SK-MEL-5 (cell line): ENCODE data around the gene CAPN9. TPM values are rescaled to one million over a fixed set of nuclear protein-coding genes. Genes with fewer than 3 reads are reported as not detected.
A peak's percentile ranks its signal among the peaks of the same experiment; 100 is the strongest.

ENCODE experiments used
- DNase-seq: peaks from one replicate; pipeline ENCODE4 v3.0.0-alpha.2; 2016; ENCODE audit warnings: low read depth, low spot score
- in situ Hi-C: cut with HindIII; loops from 2 replicates; pipeline ENCODE4 v1.10.0; 2016; ENCODE audit warnings: low sequenced_read_pairs, high pct_unique_total_duplicates, low pct_unique_long_range_greater_than_20kb
- total RNA-seq: library from RNA; depleted of rRNA; stranded (reverse); fragments of >200 nt; shearing (Covaris generic); gene quantifications from 2 replicates; pipeline ENCODE4 v1.2.3, GENCODE V29; 2014

The CAPN9 gene
- total RNA-seq, 1 experiment from 2014 or later = not detected

DNA sequence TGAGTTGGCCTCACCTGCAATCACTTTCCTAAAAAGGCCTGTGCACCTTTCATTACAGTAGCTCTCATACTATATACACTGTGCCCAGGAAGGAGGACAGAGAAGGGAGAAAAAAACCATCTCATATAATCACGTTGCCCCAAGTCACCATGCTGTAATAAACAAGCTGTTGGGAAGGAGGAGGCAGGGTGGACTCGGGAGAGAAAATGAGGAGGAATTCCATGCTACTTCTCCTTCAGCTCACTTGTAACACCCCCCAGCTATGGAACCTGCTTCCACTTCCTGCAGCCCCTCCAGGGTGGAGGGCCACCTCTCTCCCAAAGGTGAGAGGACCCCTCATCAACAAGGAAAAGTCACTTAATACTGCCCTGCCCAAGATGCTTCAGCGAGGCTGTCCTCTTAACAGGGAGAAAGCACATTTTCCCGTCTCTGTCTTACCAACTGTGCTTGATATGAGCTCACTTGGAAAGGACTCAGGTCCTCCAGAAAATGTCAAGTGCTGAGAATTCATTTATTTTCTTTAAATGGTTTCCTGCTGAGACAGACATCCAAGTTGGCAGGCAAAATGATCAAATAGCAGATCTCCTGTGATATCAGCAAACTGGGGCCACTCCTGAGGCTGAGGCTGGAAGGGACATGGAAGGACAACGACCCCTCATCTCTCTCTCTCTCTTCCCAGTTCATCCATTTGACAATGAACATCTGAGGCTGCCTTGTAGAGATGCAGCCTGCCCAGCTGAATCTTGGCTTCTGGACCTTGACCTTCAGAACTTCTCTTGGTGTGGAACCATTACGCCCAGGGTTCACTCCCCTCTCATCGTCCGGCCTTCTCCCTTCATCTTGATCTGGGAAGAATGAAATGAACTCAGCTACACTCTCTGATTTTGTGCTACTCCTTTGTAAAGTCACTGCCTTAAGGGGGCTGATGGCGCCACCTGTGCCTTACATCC lies 54.0 kb downstream of the CAPN9 start:
- no peak for DNase-seq
- in situ Hi-C loops = no loop called here

DNA sequence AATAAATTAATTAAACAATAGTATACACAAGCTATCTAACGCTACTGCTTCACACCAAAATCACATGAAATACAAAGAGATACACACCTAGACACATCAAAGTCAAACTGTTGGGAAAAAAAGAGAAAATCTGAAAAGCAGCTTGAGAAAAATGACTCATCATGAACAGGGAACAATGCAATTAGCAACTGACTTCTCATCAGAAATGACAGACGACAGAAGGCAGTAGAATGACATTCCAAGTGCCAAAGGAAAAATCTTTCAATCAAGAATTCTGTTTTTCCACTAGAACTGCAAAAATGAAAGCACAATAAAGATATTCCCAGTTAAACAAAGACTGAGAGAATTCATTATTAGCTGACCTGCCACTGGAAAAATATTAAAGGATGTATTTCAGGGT lies 57.2 kb downstream of the CAPN9 start:
- no peak for DNase-seq
- in situ Hi-C loops = no loop called here

DNA sequence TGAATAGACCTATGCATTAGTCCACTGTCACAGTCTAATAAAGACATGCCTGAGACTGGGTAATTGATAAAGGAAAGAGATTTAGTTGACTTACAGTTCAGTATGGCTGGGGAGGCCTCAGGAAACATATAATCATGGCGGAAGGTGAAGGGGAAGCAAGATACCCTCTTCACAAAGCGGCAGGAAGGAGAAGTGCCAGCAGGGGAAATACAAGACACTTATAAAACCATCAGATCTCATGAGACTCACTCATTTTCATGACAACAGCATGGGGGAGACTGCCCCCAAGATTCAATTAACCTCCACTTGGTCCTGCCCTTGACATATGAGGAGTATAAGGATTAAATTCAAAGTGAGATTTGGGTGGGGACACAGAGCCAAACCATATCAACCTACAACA lies 59.4 kb downstream of the CAPN9 start:
- in situ Hi-C loops = no loop called here
- DNase-seq = no peak

DNA sequence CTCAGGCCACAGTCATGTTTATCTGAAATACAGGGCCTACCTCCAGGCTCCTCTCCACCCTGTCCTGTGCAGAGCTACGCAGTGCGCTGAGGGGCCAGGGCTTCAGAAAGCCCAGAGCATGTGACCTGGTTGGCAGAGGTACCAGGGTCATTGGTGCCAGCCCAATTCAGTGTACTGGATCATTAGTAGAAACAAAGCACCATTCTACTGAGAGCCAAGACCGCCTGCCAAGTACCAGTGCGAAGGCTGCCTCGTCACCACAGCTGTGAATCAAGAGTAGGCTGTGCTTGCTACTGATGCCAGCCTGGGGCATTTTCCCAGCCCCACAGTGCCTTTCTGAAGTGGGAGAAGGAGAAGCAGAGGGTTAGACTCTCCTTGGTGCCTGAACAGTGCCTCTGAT lies 59.8 kb downstream of the CAPN9 start:
- in situ Hi-C loops = no loop called here
- no peak for DNase-seq

DNA sequence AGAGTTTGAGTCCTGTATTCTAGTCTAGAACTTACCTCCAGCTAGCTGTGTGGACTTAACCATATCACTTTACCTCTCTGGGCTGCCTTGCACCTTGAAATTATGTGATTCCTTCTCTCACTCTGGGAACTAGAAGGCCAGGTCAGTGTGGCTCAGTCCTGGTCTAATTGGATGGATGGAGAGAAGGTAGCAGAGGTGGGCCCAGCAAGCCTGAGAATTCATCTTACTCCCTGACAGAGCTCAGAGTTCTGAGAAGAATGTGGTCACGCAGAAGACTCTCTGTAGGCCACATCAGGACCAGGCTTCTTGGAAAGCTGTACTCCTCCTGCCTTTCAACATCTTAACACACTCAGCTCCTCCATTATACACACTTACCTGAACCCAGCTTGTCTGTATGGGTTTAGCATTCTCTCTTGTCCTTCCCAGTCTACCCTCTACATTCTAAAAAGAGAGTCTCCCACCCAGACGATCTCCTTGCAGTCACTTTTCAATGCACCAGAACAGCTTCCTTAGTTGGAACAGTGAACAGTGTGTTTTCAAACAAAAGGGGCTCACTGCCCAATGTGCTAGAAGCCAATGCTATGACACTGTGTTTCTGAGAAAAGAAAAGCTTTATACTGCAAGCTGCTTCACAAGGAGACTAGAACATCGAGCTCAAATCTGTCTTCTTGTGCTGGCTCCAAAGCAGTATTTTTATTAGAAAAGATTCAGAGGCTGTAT lies 60.5 kb downstream of the CAPN9 start:
- in situ Hi-C loops = no loop called here
- no peak for DNase-seq

DNA sequence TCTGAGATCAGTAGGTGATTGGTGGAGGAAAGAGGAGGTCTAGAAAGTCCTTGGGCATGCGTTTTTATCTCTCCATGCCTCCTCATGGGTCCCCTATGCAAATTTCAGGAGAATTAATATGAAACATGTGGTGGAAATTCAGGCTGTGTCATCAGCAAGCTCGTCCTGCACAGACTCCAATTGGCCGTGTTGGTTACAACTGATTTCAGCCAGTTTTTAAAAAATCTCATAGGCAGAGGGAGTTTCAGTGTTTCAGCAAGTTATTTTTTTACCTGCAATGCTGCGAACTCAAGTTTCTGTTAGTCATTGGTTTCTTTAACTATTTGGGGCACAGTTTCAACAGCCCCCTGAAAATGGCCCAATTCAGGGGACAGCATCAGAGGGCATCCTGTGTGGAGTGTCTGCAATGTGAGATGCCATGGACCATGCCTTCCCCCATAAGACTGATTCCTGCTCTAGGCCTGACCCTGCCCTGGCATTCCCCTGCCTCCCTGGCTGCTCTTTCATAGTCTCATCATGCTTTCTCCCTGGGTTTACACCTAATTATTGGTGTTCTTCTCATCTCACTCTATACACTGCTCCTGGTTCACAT lies 61.2 kb downstream of the CAPN9 start:
- DNase-seq = no peak
- in situ Hi-C loops = no loop called here

DNA sequence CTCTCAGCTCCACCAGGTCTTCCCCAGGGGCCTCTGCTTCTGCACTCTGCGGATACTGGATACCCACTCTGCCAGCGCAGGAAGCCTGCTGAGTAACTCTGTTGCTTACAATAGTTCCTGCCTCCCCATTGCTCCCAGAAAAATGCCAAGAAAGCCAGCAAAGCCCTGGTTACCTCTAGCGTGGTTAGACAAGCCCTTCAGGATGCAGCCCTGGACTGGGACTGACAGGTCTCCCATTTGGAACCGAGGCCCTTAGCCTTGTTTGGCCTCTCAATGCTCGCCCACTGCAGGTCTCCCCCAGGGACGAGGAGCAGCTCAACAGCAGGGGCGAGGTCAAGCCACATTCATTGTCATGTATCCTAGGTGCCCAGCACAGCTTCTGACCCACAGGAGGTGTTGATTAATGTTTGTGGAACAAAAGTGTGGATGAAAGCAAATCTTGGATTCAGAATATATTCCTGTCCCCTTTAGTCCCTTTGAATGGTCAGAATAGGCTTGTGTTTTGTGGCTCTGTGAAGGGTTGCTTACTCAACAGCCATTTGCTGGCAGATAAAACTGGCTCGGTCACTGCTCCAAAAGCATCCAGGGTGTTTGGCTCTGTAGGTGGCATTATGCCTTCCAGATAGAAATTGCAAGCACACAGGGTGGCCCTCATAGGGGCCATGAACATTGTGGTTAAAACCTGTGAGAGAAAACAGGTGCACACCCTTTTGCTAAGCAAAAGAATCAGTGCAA lies 62.2 kb downstream of the CAPN9 start:
- in situ Hi-C loops = no loop called here
- DNase-seq = no peak

DNA sequence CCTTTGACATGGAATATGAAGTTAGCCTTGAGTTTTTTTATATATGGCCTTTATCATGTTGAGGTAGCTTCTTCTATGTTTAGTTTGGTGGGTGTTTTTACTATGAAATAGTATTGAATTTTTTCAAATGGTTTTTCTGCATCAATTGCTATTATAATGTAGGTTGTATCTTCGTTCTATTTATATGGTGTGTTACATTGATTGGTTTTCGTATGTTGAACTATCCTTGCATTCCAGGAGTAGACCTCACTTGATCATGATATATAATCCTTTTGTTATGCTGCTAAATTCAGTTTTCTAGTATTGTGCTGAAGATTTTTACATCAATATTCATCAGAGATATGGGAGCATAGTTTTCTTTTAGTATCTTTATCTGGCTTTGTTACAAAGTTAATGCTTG lies 65.4 kb downstream of the CAPN9 start:
- in situ Hi-C loops = no loop called here
- DNase-seq = no peak

DNA sequence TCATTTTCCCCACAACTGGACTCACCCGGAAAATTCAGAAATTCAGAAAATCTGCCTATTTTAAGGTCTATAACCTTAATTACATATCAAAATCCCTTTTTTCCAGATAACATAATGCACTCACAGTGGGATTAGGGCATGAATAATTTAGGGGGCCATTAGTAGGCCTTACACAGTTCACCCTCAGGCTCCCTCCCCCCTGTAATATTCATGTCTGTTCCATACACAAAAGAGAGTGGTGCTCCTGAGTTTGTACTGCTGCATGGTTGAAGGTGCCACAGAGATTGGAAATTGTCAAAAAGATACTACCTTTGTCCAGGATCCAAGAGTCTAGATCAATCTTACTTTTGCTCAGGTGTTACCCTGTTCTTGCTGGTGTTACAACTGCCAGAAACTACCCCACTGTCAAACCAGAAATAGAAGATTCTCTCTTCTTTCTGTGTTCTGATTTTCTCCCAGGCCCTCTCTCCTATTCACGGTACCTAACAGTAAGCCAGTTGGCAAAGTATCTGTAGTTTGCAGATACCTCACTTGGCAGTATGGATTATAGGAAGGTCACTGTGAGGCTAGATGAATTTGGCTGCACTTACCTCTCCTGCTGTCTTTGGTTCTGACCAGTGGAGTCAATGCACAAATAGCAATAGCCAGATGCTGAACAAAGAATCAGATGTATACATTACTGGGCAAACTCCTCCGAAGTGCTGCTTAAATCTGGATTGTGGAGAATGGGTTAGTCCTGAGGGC lies 67.9 kb downstream of the CAPN9 start:
- no peak for DNase-seq
- in situ Hi-C loops = no loop called here

DNA sequence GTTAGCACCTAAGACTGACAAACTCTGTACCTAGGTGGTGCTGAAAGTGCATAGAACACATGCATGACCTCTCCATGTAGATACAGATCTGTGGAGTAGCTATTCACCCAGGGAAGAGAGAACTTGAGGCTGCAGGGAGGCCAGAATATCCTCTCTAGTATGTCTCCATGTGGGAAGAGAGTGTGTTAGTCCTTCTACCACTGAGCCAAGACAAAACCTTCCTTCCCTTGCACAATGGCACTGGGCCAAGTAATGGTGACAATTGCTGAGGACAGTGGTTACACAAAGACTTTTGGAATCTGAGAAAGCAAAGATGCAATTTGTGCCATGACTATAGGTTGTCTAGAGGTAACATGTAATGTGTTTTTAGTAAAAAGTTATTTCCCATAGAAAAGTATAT lies 68.8 kb downstream of the CAPN9 start:
- in situ Hi-C loops = no loop called here

DNA sequence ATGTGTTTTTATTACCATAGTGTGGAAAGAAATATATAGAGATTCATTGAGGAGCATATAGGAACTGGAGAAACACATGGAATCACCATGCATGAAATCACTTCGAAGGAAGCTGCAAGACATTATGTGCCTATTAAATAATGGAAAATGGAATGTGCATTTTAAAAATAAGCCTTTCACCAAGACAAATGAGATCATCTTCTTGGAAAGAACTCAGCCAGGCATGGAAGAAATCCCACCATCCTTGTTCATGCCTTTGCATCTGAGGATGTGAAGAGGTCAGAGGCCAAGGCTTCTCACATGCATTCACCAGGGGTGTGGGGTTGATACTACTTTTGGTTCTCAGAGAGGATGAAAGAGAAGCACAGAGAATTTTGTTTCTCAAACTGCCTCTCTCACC lies 71.2 kb downstream of the CAPN9 start:
- DNase-seq = no peak

More for the DNA sequence above, 68.8 kb downstream of the CAPN9 start:
- no peak for DNase-seq

DNA sequence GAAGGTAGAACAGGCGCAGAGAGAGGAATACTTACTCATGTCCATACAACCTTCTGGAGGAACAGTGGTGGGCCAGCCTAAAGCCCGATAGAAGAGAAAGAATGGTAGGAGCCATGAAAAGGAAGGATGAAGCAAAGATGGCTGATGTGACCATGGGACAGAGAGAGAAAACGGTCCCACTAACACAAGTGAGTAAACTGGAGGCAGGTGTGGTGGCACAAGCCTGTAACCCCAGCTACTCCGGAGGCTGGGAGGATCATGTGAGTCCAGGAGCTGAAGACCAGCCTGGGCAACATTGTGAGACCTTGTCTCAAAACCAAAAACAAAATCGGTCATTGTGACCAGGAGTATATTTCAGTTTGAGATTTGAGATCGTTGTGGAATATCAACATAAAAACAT lies 71.7 kb downstream of the CAPN9 start:
- in situ Hi-C loops = no loop called here
- DNase-seq = no peak

More for the DNA sequence above, 71.2 kb downstream of the CAPN9 start:
- in situ Hi-C loops = no loop called here

DNA sequence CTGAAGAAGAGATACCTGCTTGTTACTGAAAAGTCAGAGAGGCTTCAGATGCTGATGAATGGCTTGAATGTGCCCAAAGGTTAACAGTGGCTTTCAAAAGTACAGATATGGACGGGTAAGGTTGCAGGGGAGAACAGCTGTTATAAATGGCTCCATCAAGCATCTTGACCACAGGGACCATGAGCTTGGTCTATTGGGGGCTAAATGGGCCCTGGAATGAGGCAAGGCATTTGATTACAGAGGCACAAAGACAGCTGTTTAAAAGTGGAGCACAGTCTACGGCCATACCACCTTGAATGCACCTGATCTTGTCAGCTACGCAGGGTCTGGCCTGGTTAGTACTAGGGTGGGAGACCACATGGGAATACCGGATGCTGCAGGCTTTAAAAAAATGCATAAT lies 72.8 kb downstream of the CAPN9 start:
- in situ Hi-C loops = no loop called here
- no peak for DNase-seq

DNA sequence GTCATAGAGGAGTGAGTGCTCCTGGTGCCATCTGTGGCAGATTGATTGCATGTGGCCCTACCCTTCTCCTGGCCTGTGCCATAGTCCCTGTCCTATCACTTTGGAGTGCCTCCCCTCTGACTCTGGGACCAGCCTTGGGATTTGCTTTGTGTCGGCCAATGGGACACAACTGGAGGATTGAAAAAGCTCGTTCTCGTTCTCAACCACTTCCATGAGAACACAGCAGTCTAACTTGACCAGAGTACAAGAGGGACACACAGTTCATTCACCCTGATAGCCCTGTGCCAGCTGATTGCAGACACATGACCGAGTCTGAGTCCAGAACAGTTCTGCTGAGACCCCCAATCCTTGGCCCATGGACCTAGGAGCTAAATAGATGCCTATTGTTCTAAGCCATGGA lies 73.4 kb downstream of the CAPN9 start:
- DNase-seq = no peak
- in situ Hi-C loops = no loop called here

DNA sequence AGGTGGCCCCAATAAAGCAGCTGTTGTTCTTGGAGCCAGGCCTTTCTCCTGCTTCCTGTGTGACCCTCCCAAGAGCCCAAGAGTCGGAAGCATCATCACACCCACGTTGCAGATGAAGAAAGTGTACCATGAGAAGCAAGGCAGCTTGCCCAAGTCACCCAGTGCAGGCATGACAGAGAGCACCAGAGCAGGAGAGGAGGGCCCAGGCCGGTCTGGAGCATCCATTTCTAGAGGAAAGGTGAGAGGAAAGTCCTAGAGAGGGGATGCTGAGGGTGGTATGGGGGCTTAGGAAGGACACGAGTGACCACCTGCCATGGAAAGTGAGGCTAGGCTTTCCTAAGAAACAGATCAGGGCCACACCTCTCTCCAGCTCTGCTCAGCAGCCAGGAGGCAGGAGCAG lies 74.2 kb downstream of the CAPN9 start:
- in situ Hi-C loops = no loop called here
- DNase-seq = peak; percentile 8

DNA sequence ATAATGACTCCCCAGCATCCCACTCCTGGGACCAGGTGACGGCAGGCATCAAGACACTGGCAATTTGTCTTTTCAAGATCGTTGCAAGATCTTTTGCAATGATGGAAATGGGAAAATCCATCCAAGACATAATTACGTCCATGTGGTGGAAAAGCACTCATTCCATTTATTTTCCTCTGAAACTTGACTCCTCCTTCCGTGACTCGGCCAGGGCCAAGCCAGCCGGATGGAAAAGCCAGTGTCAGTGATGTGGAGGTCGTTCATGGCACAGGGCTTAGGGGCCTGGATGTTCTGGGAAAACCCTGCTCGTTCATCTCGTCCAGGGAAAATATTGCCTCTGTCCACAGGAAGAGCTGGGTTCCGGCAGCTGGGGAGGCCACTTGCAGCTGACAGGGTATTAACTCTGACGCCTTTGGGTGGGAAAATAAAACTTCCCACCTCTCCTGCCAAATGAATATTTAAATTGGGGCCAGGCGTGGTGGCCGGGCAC lies 74.9 kb downstream of the CAPN9 start:
- in situ Hi-C loops = no loop called here
- DNase-seq = no peak

DNA sequence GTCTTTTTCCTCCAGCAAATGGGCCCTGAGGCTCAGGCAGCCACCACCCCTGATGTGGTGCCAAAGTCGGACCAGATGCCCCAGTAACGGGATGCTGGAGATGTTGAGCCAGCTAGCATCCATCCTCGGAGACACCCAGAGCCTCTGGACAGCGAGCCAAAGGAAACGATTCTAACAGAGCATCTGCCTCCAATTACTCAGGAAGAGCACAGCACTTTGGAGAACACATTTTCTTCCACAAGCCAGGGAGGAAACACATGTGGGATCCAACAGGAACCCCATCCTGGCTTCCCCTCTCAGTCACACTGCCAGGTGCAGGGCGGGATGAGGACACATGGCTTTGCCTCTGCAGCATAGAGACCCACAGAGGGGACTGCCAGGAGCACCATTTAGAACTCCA lies 76.2 kb downstream of the CAPN9 start:
- in situ Hi-C loops = no loop called here
- DNase-seq = no peak
